Stimulated activated effector memory CD8-positive, alpha-beta T cell treated with anti-CD3 and anti-CD28 coated beads, Interleukin-12 subunit alpha, Interleukin-12 subunit beta, amount 100 ng/mL, for 72 hours (primary cell): ENCODE results near the gene STRN4.
A peak's percentile ranks its signal among the peaks of the same experiment; 100 is the strongest.
"Not testable (repeated sequence)": the region's sequence is repeated elsewhere in the genome, so short reads cannot be mapped to it uniquely, and the experiment has no call there.

ENCODE experiments used
- ATAC-seq: fragments of 150-1000 bp; cut with Tn5 transposase; 2 replicates; pipeline ENCODE4 v1.10.0; 2021
- DNase-seq, 2 donors: peaks; one replicate each; pipeline ENCODE4 v3.0.0; 2021 to 2022; ENCODE audit warnings: low spot score in 2 of 2
- H3K27ac Mint-ChIP-seq: one replicate; pipeline ENCODE4 v1.8.0; 2022; ENCODE audit warnings: mild to moderate bottlenecking, mixed read lengths
- H3K36me3 Mint-ChIP-seq: one replicate; pipeline ENCODE4 v1.8.0; 2022; ENCODE audit warnings: mild to moderate bottlenecking, mixed read lengths
- H3K4me1 Mint-ChIP-seq: one replicate; pipeline ENCODE4 v1.8.0; 2022; ENCODE audit warnings: mixed read lengths
- H3K4me3 Mint-ChIP-seq: one replicate; pipeline ENCODE4 v1.8.0; 2022; ENCODE audit warnings: mild to moderate bottlenecking, mixed read lengths
- H3K9me3 Mint-ChIP-seq: one replicate; pipeline ENCODE4 v1.8.0; 2022; ENCODE audit warnings: mixed read lengths

Gene STRN4

GRCh38 chr19:46777956-46778645, 31.9 kb upstream of the STRN4 start:
- not testable (repeated sequence) for ATAC-seq, H3K4me3 Mint-ChIP-seq

GRCh38 chr19:46776927-46777911, 31.0 kb upstream of the STRN4 start:
- no peak for DNase-seq
- peak overlapping the region; percentile 85 for H3K27ac Mint-ChIP-seq
- ATAC-seq = no peak
- H3K4me1 Mint-ChIP-seq = peaks cover 39% of the 10 kb centered on the region
- no peaks in the 10 kb centered on the region for H3K9me3 Mint-ChIP-seq
- peaks cover 97% of the 10 kb centered on the region for H3K36me3 Mint-ChIP-seq
- H3K4me3 Mint-ChIP-seq = no peak overlapping the region

More at GRCh38 chr19:46777956-46778645, 31.9 kb upstream of the STRN4 start:
- DNase-seq, H3K9me3 Mint-ChIP-seq: not testable (repeated sequence)
- Mint-ChIP-seq H3K27ac (peak overlapping the region; percentile 85), H3K4me1 (peaks cover 48% of the 10 kb centered on the region), H3K36me3 (peaks cover 97% of the 10 kb centered on the region)

- Mint-ChIP-seq H3K36me3 (peaks cover 87% of the 10 kb centered on the region), H3K27ac (peak overlapping the region; percentile 26), H3K4me3 (no peak overlapping the region), H3K9me3 (no peaks in the 10 kb centered on the region), H3K4me1 (peaks cover 31% of the 10 kb centered on the region)
- DNase-seq = no peak
- no peak for ATAC-seq
These were observed 29.5 kb upstream of the STRN4 start for GRCh38 chr19:46775642-46776258.

- H3K4me3 Mint-ChIP-seq = no peak overlapping the region
- no peaks in the 10 kb centered on the region for H3K9me3 Mint-ChIP-seq
- peaks cover 18% of the 10 kb centered on the region for H3K4me1 Mint-ChIP-seq
These were observed 26.8 kb upstream of the STRN4 start for GRCh38 chr19:46773018-46773399.

GRCh38 chr19:46772170-46773017, 26.1 kb upstream of the STRN4 start:
- ATAC-seq = no peak
- Mint-ChIP-seq H3K4me1 (peaks cover 13% of the 10 kb centered on the region), H3K36me3 (peaks cover 53% of the 10 kb centered on the region), H3K9me3 (no peaks in the 10 kb centered on the region), H3K27ac (no peak overlapping the region), H3K4me3 (no peak overlapping the region)
- DNase-seq = no peak

More at GRCh38 chr19:46773018-46773399, 26.8 kb upstream of the STRN4 start:
- no peak for ATAC-seq
- Mint-ChIP-seq H3K27ac (no peak overlapping the region), H3K36me3 (peaks cover 60% of the 10 kb centered on the region)
- no peak for DNase-seq

GRCh38 chr19:46768746-46769145, 22.5 kb upstream of the STRN4 start:
- H3K36me3 Mint-ChIP-seq = peaks cover 23% of the 10 kb centered on the region
- H3K4me1 Mint-ChIP-seq, DNase-seq, H3K9me3 Mint-ChIP-seq, H3K4me3 Mint-ChIP-seq, ATAC-seq: not testable (repeated sequence)
- H3K27ac Mint-ChIP-seq = peak overlapping the region; percentile 22

GRCh38 chr19:46766569-46767317, 20.5 kb upstream of the STRN4 start:
- Mint-ChIP-seq H3K4me3 (no peak overlapping the region), H3K36me3 (peaks cover 6% of the 10 kb centered on the region), H3K27ac (no peak overlapping the region), H3K4me1 (peaks cover 7% of the 10 kb centered on the region), H3K9me3 (no peaks in the 10 kb centered on the region)
- peak; percentile 85 for ATAC-seq
- DNase-seq = peak; percentile 56 to 83

GRCh38 chr19:46764817-46765291, 18.6 kb upstream of the STRN4 start:
- H3K36me3 Mint-ChIP-seq = peaks cover 6% of the 10 kb centered on the region
- ATAC-seq (no peak), DNase-seq (no peak)
- no peaks in the 10 kb centered on the region for H3K9me3 Mint-ChIP-seq
- H3K27ac Mint-ChIP-seq = no peak overlapping the region
- H3K4me3 Mint-ChIP-seq = no peak overlapping the region
- H3K4me1 Mint-ChIP-seq = peaks cover 7% of the 10 kb centered on the region

GRCh38 chr19:46762245-46762890, 16.1 kb upstream of the STRN4 start:
- no peak overlapping the region for H3K4me3 Mint-ChIP-seq
- H3K9me3 Mint-ChIP-seq = no peaks in the 10 kb centered on the region
- H3K36me3 Mint-ChIP-seq = peaks cover 6% of the 10 kb centered on the region
- DNase-seq = no peak
- ATAC-seq = no peak
- H3K27ac Mint-ChIP-seq = no peak overlapping the region
- peaks cover 12% of the 10 kb centered on the region for H3K4me1 Mint-ChIP-seq

GRCh38 chr19:46761418-46761831, 15.2 kb upstream of the STRN4 start:
- DNase-seq = no peak
- Mint-ChIP-seq H3K36me3 (peaks cover 8% of the 10 kb centered on the region), H3K27ac (no peak overlapping the region)

GRCh38 chr19:46760897-46761296, 14.6 kb upstream of the STRN4 start:
- not testable (repeated sequence) for DNase-seq, H3K9me3 Mint-ChIP-seq, H3K4me3 Mint-ChIP-seq, ATAC-seq, H3K27ac Mint-ChIP-seq, H3K36me3 Mint-ChIP-seq
- H3K4me1 Mint-ChIP-seq = peaks cover 17% of the 10 kb centered on the region

More at GRCh38 chr19:46761418-46761831, 15.2 kb upstream of the STRN4 start:
- Mint-ChIP-seq H3K9me3 (no peaks in the 10 kb centered on the region), H3K4me1 (peaks cover 15% of the 10 kb centered on the region), H3K4me3 (no peak overlapping the region)
- no peak for ATAC-seq

- Mint-ChIP-seq H3K36me3 (peaks cover 7% of the 10 kb centered on the region), H3K4me1 (peaks cover 17% of the 10 kb centered on the region), H3K9me3 (no peaks in the 10 kb centered on the region), H3K4me3 (no peak overlapping the region), H3K27ac (no peak overlapping the region)
- ATAC-seq = no peak
- DNase-seq = no peak
These were observed 14.1 kb upstream of the STRN4 start for GRCh38 chr19:46760363-46760762.

GRCh38 chr19:46759817-46760333, 13.6 kb upstream of the STRN4 start:
- DNase-seq (no peak), ATAC-seq (no peak)
- Mint-ChIP-seq H3K4me3 (no peak overlapping the region), H3K9me3 (no peaks in the 10 kb centered on the region), H3K36me3 (peaks cover 7% of the 10 kb centered on the region), H3K4me1 (peaks cover 17% of the 10 kb centered on the region), H3K27ac (no peak overlapping the region)
